Calu3 (cell line): ENCODE measurements around the gene LTC4S. TPM values are rescaled to one million over a fixed set of nuclear protein-coding genes. Genes with fewer than 3 reads are reported as not detected.
"Not testable (repeated sequence)": the region's sequence is repeated elsewhere in the genome, so short reads cannot be mapped to it uniquely, and the experiment has no call there.

ENCODE experiments used
- BruUV-seq: library from RNA; stranded (reverse); fragments of 400-500 nt; replicated peaks from 2 replicates; lab custom pipeline; 2021; lab: Mats Ljungman, UMichigan
- CTCF ChIA-PET: fragments of 300-600 bp; sonication (Branson Sonifier 250); formaldehyde crosslinking; loops from one replicate; lab custom pipeline; 2022; ENCODE audit warnings: antibody characterized with exemption; lab: Charles Lee
- DNase-seq: peaks from one replicate; pipeline ENCODE4 v3.0.0; 2022
- H3K27ac Mint-ChIP-seq: one replicate; pipeline ENCODE4 v1.8.0; 2022; ENCODE audit warnings: mixed read lengths; ENCODE audit not compliant: unreplicated experiment
- H3K27me3 Mint-ChIP-seq: one replicate; pipeline ENCODE4 v1.8.0; 2022; ENCODE audit warnings: mixed read lengths; ENCODE audit not compliant: unreplicated experiment
- H3K36me3 Mint-ChIP-seq: one replicate; pipeline ENCODE4 v1.8.0; 2022; ENCODE audit warnings: mild to moderate bottlenecking, moderate library complexity, mixed read lengths; ENCODE audit not compliant: insufficient read depth, unreplicated experiment
- H3K4me1 Mint-ChIP-seq: one replicate; pipeline ENCODE4 v1.8.0; 2022; ENCODE audit warnings: mild to moderate bottlenecking, low read depth, mixed read lengths; ENCODE audit not compliant: unreplicated experiment
- H3K4me3 Mint-ChIP-seq: one replicate; pipeline ENCODE4 v1.8.0; 2022; ENCODE audit warnings: mild to moderate bottlenecking, low read depth, moderate library complexity, mixed read lengths; ENCODE audit not compliant: unreplicated experiment
- H3K9me3 Mint-ChIP-seq: one replicate; pipeline ENCODE4 v1.8.0; 2022; ENCODE audit warnings: low read depth, mixed read lengths; ENCODE audit not compliant: unreplicated experiment
- intact Hi-C: fragments of 100-400 bp; cut with micrococcal nuclease; formaldehyde crosslinking; loops from one replicate; pipeline ENCODE4 v1.10.0; 2022; ENCODE audit not compliant: unreplicated experiment
- total RNA-seq: library from RNA; stranded (reverse); gene quantifications from 2 replicates; pipeline ENCODE4 v1.2.3, GENCODE V29; 2022
- TF ChIP-seq, protein P1 (sequence below): fragments of 200-600 bp; IDR thresholded peaks from one replicate; pipeline ENCODE4 v1.8.0; 2022; ENCODE audit warnings: antibody characterized with exemption; ENCODE audit not compliant: unreplicated experiment

The LTC4S gene
- total RNA-seq, 1 experiment from 2014 or later = 4.9 TPM

DNA sequence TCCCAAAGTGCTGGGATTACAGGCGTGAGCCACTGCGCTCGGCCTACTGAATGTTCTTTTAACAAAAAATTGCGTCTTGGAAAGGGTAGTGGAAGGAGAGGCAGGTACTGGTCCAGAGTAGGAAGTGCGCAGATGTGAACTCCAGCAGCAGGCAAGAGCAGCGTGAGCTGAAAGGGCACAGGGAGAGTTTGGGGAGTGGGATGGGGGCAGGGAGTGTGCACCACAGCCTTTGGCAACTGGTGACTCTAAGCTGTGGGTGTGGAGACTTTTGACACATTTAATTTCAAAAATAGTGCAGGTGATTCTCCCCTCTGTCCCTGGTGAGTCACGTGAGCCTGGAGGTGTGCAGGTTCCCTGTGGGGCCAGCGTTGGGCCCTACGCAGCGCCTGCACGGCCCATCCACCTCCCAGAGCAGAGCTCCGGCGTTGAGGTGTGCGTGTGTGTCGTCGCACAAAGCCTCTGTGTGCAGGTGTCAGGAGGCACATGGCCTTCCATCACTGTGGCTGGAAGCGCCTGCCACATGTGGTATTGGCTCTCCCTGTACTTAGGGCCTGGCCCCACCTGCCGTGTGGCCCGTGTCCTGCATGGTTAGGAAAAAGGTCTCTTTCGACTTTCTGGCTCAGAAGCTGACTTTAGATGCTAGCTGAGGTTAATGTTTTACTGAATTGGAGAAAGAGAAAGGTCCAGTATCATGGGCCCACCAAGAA lies 38.4 kb downstream of the LTC4S start:
- no peaks in the 10 kb centered on the region for H3K9me3 Mint-ChIP-seq
- DNase-seq = no peak
- H3K27ac Mint-ChIP-seq = peak overlapping the region; percentile 60
- H3K27me3 Mint-ChIP-seq = no peaks in the 10 kb centered on the region
- intact Hi-C loops = no loop called here
- CTCF ChIA-PET = interaction anchor here (1.2 kb wide), 1 partner anchor 69 kb away, joined by 3 read pairs; no protein-coding TSS in a partner anchor
- peaks cover 70% of the 10 kb centered on the region for H3K4me1 Mint-ChIP-seq
- TF ChIP-seq, protein P1, sequence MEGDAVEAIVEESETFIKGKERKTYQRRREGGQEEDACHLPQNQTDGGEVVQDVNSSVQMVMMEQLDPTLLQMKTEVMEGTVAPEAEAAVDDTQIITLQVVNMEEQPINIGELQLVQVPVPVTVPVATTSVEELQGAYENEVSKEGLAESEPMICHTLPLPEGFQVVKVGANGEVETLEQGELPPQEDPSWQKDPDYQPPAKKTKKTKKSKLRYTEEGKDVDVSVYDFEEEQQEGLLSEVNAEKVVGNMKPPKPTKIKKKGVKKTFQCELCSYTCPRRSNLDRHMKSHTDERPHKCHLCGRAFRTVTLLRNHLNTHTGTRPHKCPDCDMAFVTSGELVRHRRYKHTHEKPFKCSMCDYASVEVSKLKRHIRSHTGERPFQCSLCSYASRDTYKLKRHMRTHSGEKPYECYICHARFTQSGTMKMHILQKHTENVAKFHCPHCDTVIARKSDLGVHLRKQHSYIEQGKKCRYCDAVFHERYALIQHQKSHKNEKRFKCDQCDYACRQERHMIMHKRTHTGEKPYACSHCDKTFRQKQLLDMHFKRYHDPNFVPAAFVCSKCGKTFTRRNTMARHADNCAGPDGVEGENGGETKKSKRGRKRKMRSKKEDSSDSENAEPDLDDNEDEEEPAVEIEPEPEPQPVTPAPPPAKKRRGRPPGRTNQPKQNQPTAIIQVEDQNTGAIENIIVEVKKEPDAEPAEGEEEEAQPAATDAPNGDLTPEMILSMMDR = no peak
- H3K4me3 Mint-ChIP-seq = peak overlapping the region; percentile 45
- BruUV-seq = no TSS peak
- peaks cover 96% of the 10 kb centered on the region for H3K36me3 Mint-ChIP-seq

DNA sequence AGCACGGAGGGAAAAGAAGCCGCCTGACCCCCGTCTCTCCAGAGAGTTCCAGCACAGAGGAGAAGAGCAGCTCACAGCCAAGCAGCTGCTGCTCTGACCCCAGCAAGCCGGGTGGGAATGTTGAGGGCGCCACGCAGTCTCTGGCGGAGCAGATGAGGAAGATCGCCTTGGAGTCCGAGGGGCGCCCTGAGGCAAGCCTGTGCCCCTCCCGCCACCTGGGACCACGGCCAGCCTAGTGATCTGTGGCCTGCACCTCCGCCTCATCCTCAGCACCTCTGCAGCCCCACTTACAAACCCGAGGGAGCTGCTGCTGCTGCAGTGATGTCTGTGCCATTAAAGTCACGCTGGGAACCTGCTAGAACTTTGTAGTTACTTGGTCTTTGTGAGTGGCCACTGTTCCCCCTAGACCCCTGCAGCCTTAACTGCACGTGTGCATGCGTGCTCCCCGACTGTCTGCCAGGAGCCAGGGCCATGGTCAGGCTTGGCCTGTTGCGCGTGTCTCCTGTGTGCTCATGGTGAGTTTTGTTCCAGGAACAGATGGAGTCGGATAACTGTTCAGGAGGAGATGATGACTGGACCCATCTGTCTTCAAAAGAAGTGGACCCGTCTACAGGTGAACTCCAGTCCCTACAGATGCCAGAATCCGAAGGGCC lies 39.4 kb downstream of the LTC4S start:
- peak overlapping the region; percentile 60 for H3K27ac Mint-ChIP-seq
- intact Hi-C loops = no loop called here
- peaks cover 96% of the 10 kb centered on the region for H3K36me3 Mint-ChIP-seq
- TF ChIP-seq, protein P1 = no peak
- H3K4me3 Mint-ChIP-seq = peak overlapping the region; percentile 43
- BruUV-seq = no TSS peak
- no peaks in the 10 kb centered on the region for H3K27me3 Mint-ChIP-seq
- CTCF ChIA-PET = interaction anchor here (0.7 to 1.2 kb wide), 2 partner anchors 11 to 69 kb away, joined by 3 read pairs; no protein-coding TSS in a partner anchor
- DNase-seq = no peak
- peaks cover 63% of the 10 kb centered on the region for H3K4me1 Mint-ChIP-seq
- no peaks in the 10 kb centered on the region for H3K9me3 Mint-ChIP-seq

DNA sequence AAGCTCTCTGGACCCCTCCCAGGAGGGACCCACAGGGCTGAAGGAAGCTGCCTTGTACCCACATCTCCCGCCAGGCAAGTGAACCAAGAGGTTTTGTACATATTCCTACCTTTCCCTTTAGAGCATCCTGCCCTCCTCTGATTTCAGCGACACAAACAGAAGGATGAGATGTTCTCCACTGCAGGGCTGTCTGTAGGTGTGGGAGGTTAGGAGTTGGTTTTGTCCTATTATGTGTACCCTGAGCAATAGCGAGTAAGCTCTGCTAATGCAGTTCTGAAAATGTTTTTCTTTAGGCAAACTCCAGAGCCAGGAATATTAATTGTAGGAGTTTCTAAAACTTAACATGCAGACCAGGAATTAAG lies 39.9 kb downstream of the LTC4S start:
- BruUV-seq = no TSS peak
- intact Hi-C loops = no loop called here
- CTCF ChIA-PET = interaction anchor here (0.7 kb wide), 1 partner anchor 12 kb away, joined by 3 read pairs; no protein-coding TSS in a partner anchor
- no peaks in the 10 kb centered on the region for H3K9me3 Mint-ChIP-seq
- H3K27me3 Mint-ChIP-seq = no peaks in the 10 kb centered on the region
- peaks cover 58% of the 10 kb centered on the region for H3K4me1 Mint-ChIP-seq
- peak overlapping the region; percentile 43 for H3K4me3 Mint-ChIP-seq
- H3K27ac Mint-ChIP-seq = peak overlapping the region; percentile 60
- peaks cover 96% of the 10 kb centered on the region for H3K36me3 Mint-ChIP-seq
- TF ChIP-seq, protein P1 = no peak
- no peak for DNase-seq

DNA sequence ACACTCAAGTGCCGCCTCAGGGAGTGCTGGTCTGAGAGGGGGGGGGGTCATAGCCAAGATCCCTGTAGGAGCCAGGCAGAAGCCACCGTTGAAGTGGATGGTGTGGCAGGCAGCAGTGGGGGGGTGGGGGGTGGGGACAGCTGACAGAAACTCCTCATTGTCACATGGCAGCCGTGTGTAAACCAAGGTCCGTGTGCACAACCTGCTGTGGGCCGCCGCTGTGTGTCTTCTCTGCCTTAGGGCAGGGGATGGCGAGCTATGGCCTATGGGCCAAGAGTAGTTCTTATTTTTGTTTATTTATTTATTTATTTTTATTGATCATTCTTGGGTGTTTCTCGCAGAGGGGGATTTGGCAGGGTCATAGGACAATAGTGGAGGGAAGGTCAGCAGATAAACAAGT lies 40.3 kb downstream of the LTC4S start:
- no peak overlapping the region for H3K4me3 Mint-ChIP-seq
- no peaks in the 10 kb centered on the region for H3K27me3 Mint-ChIP-seq
- peaks cover 53% of the 10 kb centered on the region for H3K4me1 Mint-ChIP-seq
- BruUV-seq = no TSS peak
- H3K27ac Mint-ChIP-seq = peak overlapping the region; percentile 60
- H3K9me3 Mint-ChIP-seq = no peaks in the 10 kb centered on the region
- intact Hi-C loops = no loop called here
- H3K36me3 Mint-ChIP-seq = peaks cover 96% of the 10 kb centered on the region
- no peak for DNase-seq
- CTCF ChIA-PET = interaction anchor here (0.7 kb wide), 2 partner anchors 12 to 230 kb away, joined by 3 to 4 read pairs; no protein-coding TSS in a partner anchor
- TF ChIP-seq, protein P1 = no peak

DNA sequence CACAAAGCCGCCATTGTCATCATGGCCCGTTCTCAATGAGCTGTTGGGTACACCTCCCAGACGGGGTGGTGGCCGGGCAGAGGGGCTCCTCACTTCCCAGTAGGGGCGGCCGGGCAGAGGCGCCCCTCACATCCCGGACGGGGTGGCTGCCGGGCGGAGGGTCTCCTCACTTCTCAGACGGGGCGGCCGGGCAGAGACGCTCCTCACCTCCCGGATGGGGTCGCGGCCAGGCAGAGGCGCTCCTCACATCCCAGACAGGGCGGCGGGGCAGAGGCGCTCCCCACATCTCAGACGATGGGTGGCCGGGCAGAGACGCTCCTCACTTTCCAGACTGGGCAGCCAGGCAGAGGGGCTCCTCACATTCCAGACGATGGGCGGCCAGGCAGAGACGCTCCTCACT lies 41.1 kb downstream of the LTC4S start:
- H3K27me3 Mint-ChIP-seq, CTCF ChIA-PET, H3K9me3 Mint-ChIP-seq, BruUV-seq, DNase-seq, intact Hi-C loops, H3K27ac Mint-ChIP-seq: not testable (repeated sequence)
- Mint-ChIP-seq H3K36me3 (peaks cover 96% of the 10 kb centered on the region), H3K4me3 (peak overlapping the region; percentile 32), H3K4me1 (peaks cover 46% of the 10 kb centered on the region)
